ENCODE data around the gene RGS7. TPM values are rescaled to one million over a fixed set of nuclear protein-coding genes. Genes with fewer than 3 reads are reported as not detected.

RGS7 gene
- total RNA-seq, 2 donors from 2014 or later: 0.26 to 0.99 TPM

DNA sequence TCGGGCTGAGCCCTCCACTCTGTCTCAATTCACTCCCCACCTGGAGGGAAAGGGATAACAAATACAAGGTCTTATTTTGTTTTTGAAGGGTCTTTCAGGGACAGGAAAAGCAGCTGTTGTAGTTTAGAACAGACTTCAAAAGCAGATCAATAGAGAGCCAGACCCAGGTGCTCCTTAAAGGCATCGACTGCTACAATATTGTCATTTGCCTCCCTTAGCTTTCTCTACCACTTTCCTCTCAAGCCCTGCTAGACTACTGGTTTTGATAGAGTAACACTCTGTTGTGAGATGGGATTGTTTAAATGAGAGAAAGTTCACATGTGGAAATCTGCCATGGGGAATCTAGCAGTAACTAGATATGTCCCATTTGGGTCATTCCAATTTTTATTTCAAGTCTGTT, 24.0 kb downstream of the RGS7 start:
- DNase-seq (no peak), ATAC-seq (no peak)
- TF ChIP-seq, protein P1, sequence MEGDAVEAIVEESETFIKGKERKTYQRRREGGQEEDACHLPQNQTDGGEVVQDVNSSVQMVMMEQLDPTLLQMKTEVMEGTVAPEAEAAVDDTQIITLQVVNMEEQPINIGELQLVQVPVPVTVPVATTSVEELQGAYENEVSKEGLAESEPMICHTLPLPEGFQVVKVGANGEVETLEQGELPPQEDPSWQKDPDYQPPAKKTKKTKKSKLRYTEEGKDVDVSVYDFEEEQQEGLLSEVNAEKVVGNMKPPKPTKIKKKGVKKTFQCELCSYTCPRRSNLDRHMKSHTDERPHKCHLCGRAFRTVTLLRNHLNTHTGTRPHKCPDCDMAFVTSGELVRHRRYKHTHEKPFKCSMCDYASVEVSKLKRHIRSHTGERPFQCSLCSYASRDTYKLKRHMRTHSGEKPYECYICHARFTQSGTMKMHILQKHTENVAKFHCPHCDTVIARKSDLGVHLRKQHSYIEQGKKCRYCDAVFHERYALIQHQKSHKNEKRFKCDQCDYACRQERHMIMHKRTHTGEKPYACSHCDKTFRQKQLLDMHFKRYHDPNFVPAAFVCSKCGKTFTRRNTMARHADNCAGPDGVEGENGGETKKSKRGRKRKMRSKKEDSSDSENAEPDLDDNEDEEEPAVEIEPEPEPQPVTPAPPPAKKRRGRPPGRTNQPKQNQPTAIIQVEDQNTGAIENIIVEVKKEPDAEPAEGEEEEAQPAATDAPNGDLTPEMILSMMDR (IDR thresholded peaks at IDR 0.05): no peak
- no peak for TF ChIP-seq POLR2A (IDR thresholded peaks at IDR 0.05)
- H3K4me1 ChIP-seq: no peaks in the 10 kb centered on the region
- no peaks in the 10 kb centered on the region for H3K9me3 ChIP-seq
- intact Hi-C loops (cut with DNase I): no loop called here
- H3K27ac ChIP-seq: no peak overlapping the region
- no peak overlapping the region for H3K4me3 ChIP-seq
- no peaks in the 10 kb centered on the region for H3K27me3 ChIP-seq
- WGBS, 2 donors: 44 to 67% methylated on average over 2 of the region's 2 CpGs
- no peaks in the 10 kb centered on the region for H3K36me3 ChIP-seq (replicated peaks in 1 of 2; ENCODE audit: insufficient read depth in 1 of 2, low read depth in 2 of 2)

GRCh38 chr1:241332037-241332409, 25.0 kb downstream of the RGS7 start:
- DNase-seq (no peak), ATAC-seq (no peak)
- WGBS, 2 donors: 37 to 53% methylated on average over 4 of the region's 4 CpGs
- intact Hi-C loops (cut with DNase I): no loop called here
- no peaks in the 10 kb centered on the region for H3K4me1 ChIP-seq
- H3K36me3 ChIP-seq (replicated peaks in 1 of 2; ENCODE audit: insufficient read depth in 1 of 2, low read depth in 2 of 2): no peaks in the 10 kb centered on the region
- TF ChIP-seq POLR2A (IDR thresholded peaks at IDR 0.05): no peak
- TF ChIP-seq, protein P1 (IDR thresholded peaks at IDR 0.05): no peak
- H3K9me3 ChIP-seq: no peaks in the 10 kb centered on the region
- H3K27ac ChIP-seq: no peak overlapping the region
- no peak overlapping the region for H3K4me3 ChIP-seq
- no peaks in the 10 kb centered on the region for H3K27me3 ChIP-seq

GRCh38 chr1:241331328-241332036, 25.5 kb downstream of the RGS7 start:
- H3K27ac ChIP-seq: no peak overlapping the region
- TF ChIP-seq, protein P1 (IDR thresholded peaks at IDR 0.05): no peak
- TF ChIP-seq POLR2A (IDR thresholded peaks at IDR 0.05): no peak

DNA sequence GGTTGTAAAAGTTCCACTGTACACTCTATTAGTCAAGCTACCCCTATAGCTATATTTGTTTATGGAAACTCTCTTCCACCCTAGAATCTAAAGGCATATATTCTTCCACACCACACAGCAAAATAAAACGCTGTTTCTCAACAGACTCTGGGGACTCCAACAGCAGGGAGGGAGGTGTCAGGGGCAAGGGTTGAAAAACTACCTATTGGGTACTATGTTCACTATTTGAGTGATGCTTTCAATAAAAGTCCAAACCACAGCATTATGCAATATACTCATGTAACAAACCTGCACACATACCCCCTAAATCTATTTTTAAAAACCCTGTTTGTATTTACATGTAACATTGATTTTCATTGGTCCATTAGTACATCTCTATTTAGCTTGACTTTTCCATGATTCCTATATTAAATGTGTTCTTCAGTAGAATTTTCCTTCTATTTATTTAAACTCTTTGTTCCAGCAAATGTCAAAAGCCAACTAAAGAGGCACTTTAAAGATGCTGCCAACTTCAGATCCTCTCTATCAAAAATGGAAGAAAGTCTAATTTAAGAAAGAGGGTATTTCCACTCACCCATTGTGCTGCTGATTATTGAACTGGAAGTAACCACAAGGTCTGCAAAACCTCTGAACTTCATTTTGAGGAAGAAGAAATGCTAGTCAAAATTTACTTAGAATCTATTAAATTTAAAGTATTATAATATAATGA, 26.2 kb downstream of the RGS7 start:
- 33 to 47% methylated on average over 1 of the region's 1 CpG for WGBS, 2 donors
- intact Hi-C loops (cut with DNase I): no loop called here

More at GRCh38 chr1:241331328-241332036, 25.5 kb downstream of the RGS7 start:
- 50 to 65% methylated on average over 3 of the region's 3 CpGs for WGBS, 2 donors
- intact Hi-C loops (cut with DNase I): no loop called here
- H3K36me3 ChIP-seq (replicated peaks in 1 of 2; ENCODE audit: insufficient read depth in 1 of 2, low read depth in 2 of 2): no peaks in the 10 kb centered on the region
- no peaks in the 10 kb centered on the region for H3K4me1 ChIP-seq
- no peaks in the 10 kb centered on the region for H3K9me3 ChIP-seq
- DNase-seq (no peak), ATAC-seq (no peak)
- H3K27me3 ChIP-seq: no peaks in the 10 kb centered on the region
- no peak overlapping the region for H3K4me3 ChIP-seq

More for the DNA sequence above, 26.2 kb downstream of the RGS7 start:
- no peak for TF ChIP-seq POLR2A (IDR thresholded peaks at IDR 0.05)
- TF ChIP-seq, protein P1 (IDR thresholded peaks at IDR 0.05): no peak
- ATAC-seq: no peak
- no peak overlapping the region for H3K4me3 ChIP-seq
- H3K9me3 ChIP-seq: no peaks in the 10 kb centered on the region
- DNase-seq: no peak
- H3K4me1 ChIP-seq: no peaks in the 10 kb centered on the region
- no peaks in the 10 kb centered on the region for H3K27me3 ChIP-seq
- no peaks in the 10 kb centered on the region for H3K36me3 ChIP-seq (replicated peaks in 1 of 2; ENCODE audit: insufficient read depth in 1 of 2, low read depth in 2 of 2)
- no peak overlapping the region for H3K27ac ChIP-seq

Data from body of pancreas (tissue), 4 donors.